Measurements from ENCODE around the gene NDUFA9.

Gene NDUFA9

GRCh38 chr12:4648501-4649357 lies at the start of gene NDUFA9, which contains the start of gene AKAP3:
Gene NDUFA9 (plus strand): TSS chr12:4649114. CDS start chr12:4649127, 13 bp downstream.
Gene AKAP3 (minus strand): TSS chr12:4649051. CDS start chr12:4638196, 10,855 bp downstream.
- peak; percentile 67 for DNase-seq

DNA sequence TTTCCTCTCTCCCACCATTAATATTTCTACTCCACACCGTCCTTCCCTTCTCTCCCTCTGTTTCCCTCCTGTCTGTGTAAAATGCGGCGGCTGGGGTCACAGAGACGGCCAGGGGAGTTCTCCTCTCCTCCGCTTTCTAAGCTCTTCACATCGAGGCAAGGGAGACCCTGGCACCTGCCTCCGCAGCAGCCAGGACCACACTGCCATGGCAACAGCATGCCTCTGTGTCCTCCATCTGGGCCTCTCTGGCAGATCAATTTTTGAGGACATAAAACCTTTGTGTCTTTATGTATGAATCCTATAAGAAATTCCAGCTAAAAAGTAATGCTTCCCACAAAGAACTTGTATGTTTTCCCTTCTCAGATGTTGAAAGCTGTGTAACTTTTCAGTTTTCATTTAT lies 45.5 kb upstream of the NDUFA9 start:
- no peak for DNase-seq

DNA sequence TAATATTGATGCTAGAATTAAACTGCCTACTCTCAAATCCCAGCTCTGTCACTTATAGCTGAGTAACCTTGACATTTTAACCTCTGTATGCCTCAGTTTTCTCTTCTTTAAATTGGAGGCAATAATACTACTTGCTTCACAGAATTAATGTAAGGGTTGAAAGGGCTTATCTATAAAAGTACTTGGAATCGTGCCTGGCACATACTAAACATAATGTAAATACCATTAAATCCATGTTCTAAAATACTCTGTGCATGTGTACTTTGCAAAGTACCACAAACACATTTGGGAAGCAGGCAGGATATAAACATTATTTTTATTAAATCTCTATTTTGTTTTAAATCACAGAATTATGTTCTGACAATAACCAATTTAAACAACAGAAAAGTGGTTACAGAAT lies 45.0 kb upstream of the NDUFA9 start:
- DNase-seq: no peak

GRCh38 chr12:4604684-4605193 lies 44.2 kb upstream of the NDUFA9 start:
- DNase-seq: peak; percentile 66

DNA sequence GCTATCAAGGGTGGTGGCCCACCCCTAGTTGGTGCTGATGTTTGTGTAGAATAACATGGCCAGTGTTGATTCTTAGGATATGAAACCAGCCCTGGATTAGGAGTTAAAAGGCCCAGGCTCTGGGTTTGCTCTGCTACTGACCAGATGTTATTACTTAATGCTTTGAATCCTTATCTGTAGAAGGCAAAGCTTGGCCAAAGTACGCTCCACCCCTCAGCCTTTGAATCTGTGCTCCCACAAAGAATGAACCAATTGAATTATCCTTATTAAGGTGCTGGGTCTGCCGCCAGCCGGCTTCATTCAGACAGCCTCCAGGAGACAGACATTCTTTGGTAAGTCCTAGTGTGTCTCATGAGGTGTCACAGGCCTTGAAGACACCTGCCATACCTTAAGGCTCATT lies 41.9 kb upstream of the NDUFA9 start:
- DNase-seq: no peak

GRCh38 chr12:4609071-4609470 lies 39.8 kb upstream of the NDUFA9 start:
- no peak for DNase-seq

- DNase-seq: no peak
Measured at GRCh38 chr12:4610481-4610880, 38.4 kb upstream of the NDUFA9 start.

DNA sequence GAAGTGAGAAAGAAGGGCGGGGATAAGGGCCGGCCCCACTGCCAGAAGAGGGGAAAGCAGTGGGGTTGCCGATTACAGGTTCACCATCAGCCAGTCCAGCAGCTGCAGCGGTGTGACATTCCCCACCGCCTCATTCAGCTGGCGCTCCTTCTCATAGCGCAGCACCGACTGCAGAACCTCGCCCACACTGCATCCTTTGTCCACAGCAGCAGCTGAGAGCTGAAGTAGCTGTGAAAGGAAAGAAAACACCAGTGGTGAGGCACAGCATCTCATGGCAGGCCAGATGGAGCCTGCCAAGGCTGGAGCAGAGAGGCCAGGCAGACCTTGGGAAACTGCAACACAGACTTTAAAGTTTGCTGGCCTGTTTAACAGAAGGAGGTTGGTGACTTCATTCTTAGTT lies 33.2 kb upstream of the NDUFA9 start:
- DNase-seq: no peak

GRCh38 chr12:4621511-4621910 lies 27.4 kb upstream of the NDUFA9 start:
- DNase-seq: no peak

DNA sequence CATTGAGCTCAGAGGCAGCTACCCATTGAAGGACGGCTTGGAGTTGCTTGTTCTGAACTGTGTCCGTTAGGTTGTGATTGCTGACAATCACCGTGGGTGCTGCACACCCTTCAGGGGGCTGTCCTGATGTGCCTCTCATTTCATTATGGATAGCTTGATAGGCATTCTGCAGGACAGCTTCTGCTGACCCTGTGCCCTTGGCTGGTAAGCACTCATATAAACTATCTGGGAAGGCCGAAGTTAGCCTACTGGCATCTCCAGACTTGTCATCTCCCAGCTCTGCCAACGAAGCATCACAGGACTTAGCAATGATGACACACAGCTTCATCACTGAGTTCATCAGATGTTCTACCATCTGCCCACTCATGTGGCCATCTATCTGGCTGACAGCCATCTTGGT lies 22.4 kb upstream of the NDUFA9 start:
- DNase-seq: no peak

GRCh38 chr12:4628406-4628805 lies 20.5 kb upstream of the NDUFA9 start:
- no peak for DNase-seq

GRCh38 chr12:4630262-4630661 lies 18.7 kb upstream of the NDUFA9 start:
- no peak for DNase-seq

DNA sequence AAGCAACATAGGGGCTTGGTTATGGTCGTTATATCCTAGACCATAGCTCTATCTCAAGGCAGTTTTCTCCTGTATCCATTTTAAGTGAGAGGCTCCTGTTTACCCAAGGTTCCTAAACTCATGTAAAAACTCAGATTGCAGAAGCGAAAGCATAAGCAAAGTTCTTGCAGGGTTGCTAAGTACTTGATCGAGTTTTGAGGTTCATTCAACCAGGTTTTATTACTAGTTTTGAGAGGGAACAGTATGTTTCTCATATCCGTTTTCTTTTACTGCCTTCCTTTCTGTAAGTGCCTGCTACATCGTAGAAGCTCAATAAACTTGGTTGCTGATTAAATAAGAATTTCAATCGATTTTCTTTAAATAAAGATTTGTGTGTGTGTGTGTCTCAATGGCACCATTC lies 5.2 kb upstream of the NDUFA9 start:
- no peak for DNase-seq

DNA sequence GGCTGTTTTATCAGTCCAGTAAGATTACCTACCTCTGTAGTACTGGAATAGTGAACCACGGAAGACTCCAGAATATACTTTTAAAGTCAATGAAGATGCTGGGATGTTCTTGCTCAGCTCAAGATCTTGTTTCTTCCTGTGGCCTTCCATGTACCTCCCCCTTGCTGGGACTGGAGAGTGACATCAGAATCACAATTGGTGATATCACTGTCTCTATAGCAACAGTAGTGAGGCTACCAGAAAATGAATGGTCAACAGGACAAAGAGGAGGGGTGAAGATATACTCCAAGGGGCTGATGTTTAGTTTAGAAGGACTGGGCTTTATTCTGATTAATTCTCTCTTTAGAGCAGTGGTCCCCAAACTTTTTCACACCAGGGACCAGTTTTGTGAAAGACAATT lies 3.9 kb upstream of the NDUFA9 start:
- DNase-seq: no peak

GRCh38 chr12:4648104-4648500 lies 812 bp upstream of the NDUFA9 start:
- DNase-seq: no peak

GRCh38 chr12:4649358-4649661 lies 396 bp downstream of the NDUFA9 start:
- no peak for DNase-seq

DNA sequence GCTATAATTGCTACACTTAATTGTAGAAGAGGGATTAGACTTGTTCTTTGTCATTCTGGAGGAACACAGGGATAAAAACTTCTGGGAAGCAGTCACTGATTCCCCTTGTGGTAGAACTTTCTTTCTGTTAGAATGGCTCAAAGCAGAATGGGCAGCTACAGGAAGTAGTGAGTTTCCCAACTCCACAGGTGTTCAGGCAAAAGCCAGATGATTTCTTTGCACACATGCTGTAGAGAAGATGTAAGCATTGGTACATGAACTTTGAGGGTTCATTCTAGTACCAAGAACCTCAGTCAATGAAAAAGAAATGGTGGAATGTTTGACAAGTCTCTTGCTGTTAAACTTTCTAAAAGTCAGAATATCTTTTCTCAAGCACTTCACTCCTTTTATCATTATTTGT lies 4.3 kb downstream of the NDUFA9 start:
- no peak for DNase-seq

GRCh38 chr12:4653691-4654090 lies 4.8 kb downstream of the NDUFA9 start:
- no peak for DNase-seq

DNA sequence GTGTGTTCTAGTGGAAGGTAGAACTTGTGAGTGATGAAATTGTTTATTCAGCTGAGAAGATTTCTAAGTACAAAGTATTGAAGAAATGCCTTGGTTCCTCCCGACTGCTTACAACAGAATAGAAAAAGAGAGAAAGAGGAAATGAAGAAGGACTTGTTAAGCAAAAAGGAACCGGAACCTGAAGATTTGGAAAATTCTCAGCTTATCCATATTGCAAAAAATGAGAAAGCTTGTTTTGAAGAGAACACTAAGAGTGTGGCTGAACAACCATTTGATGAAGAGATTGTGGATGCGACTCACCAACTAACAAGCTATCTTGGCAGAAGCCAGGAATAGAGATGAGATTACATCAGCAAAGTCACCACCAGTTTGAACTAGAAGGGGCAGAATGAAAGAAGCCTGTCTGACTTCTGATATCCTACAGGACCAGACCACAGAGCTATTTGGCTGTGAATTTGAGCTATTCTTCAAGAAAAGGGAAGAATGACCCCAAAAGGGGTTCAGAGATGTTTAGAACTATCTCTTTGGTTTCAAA lies 15.1 kb downstream of the NDUFA9 start:
- DNase-seq: no peak

DNA sequence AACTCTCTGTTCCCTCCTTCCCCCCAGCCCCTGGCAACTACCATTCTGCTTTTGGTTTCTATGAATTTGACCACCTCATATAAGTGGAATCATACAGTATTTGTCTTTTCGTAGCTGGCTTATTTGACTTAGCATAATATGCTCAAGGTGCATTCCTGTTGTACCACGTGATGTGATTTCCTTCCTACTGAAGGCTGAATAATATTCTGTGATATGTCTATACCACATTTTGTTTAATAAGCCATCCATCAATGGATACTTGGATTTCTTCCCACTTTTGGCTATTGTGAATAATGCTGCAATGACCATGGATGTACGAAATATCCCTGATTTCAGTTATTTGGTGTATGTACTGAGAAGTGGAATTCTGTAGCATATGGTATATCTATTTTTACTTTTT lies 16.3 kb downstream of the NDUFA9 start:
- DNase-seq: no peak

DNA sequence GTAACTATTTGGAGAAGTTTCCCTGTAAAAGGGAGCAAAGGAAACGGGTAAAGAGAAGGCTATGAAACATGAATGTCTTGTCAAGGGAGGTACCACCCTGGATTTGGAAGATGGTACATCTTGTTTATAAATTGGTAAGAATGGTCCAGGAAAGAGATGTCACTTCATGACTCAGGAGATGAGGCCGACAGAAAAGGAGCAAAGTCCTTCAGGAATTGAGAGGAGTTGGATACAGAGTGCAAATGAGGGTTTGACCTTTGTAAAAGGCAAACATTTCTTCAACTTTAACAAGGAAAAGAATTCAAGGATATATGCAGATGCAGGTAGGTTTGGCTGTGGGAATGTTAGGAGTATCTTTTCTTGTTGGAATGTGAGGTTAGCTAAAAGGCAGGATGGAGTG lies 30.8 kb downstream of the NDUFA9 start:
- DNase-seq: no peak

DNA sequence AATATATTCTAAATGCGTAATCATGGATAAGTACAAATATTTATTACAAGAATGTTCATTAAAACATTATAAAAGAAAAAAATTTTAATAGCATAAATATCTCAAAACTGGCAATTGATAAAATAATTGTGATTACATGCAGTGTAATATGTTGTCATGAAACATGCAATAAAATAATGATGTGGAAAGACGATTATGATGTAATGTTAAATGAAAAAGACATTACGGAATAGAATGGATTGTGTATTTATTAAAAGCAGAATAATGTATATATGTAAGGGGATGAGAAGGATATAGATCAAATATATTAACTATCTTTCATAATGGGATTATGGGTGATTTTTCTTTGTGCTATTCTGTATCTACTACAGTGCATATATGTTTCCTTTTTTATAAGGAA lies 32.8 kb downstream of the NDUFA9 start:
- DNase-seq: no peak

DNA sequence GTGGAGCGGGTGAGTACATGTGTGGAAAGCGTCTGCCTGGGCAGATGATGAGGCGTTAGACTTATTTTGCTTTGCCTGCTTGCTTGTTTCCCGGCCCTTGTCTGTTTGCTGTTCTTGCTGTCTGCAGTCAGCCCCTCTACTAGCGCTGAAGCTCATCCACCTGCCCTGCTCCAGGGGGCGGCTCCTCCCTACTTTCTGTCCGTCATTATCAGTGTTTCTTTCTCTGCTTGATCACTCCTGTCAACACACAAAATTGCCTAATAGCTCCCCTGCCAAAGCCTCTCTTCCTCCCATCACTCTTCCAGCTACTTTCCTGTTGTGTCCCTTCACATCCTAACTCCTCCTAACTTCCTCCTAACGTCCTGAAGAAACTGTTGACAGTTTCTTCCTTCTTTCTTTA lies 36.4 kb downstream of the NDUFA9 start:
- no peak for DNase-seq

DNA sequence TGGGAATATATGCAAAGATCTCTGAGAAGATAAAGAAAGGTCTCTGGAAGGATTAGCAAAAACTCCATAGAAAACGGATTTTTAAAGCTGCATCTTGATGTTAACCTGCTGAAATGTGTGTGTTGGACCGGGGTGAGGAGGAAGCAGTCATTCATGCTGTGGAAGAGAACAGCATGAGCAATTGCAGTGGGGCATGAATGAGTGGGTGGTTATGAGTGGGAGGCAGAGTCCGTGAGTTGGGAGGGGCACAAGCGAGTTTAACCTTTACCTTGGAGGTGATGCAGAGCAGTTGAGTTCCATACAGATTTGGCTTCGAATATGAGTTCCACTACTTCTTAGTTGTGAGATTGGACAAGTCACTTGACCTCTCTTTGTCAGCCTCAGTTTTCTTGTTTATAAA lies 41.8 kb downstream of the NDUFA9 start:
- DNase-seq: no peak

Measured in activated T-cell treated with anti-CD3 and anti-CD28 coated beads for 4 hours (primary cell).